Measurements from ENCODE around the gene SLC1A1. TPM values are rescaled to one million over a fixed set of nuclear protein-coding genes. Genes with fewer than 3 reads are reported as not detected.

Gene SLC1A1
- total RNA-seq, 6 donors from 2014 or later: 16.8 to 62.5 (median 40.6) TPM

DNA sequence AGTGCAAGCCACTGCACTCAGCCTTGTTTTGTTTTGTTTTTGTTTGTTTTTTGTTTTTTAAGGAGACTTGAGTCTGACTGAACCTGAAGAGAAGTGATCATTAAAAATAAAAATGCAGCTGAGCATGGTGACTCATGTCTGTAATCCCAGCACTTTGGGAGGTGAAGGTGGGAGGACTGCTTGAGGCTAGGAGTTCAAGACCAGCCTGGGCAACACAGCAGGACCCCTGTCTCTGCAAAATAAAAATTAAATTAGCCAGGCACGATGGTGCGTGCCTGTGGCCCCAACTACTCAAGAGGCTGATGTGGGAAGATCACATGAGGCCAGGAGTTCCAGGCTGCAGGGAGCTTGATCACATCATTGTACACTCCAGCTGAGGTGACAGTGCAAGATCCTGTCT is 6.2 kb downstream of the SLC1A1 start:
- 90 to 97% methylated on average over 2 of the region's 2 CpGs for WGBS, 2 donors
- no peaks in the 10 kb centered on the region for H3K36me3 ChIP-seq
- ATAC-seq (ENCODE audit: low FRiP score in 2 of 2) (no peak), DNase-seq (no peak)
- no peaks in the 10 kb centered on the region for H3K9me3 ChIP-seq
- TF ChIP-seq EP300 (IDR thresholded peaks at IDR 0.05) (no peak), POLR2A (IDR thresholded peaks at IDR 0.05) (no peak), POLR2AphosphoS5 (IDR thresholded peaks at IDR 0.05) (no peak)
- TF ChIP-seq, protein P1, sequence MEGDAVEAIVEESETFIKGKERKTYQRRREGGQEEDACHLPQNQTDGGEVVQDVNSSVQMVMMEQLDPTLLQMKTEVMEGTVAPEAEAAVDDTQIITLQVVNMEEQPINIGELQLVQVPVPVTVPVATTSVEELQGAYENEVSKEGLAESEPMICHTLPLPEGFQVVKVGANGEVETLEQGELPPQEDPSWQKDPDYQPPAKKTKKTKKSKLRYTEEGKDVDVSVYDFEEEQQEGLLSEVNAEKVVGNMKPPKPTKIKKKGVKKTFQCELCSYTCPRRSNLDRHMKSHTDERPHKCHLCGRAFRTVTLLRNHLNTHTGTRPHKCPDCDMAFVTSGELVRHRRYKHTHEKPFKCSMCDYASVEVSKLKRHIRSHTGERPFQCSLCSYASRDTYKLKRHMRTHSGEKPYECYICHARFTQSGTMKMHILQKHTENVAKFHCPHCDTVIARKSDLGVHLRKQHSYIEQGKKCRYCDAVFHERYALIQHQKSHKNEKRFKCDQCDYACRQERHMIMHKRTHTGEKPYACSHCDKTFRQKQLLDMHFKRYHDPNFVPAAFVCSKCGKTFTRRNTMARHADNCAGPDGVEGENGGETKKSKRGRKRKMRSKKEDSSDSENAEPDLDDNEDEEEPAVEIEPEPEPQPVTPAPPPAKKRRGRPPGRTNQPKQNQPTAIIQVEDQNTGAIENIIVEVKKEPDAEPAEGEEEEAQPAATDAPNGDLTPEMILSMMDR (IDR thresholded peaks at IDR 0.05): no peak
- no peaks in the 10 kb centered on the region for H3K27me3 ChIP-seq
- no peak overlapping the region for H3K4me3 ChIP-seq
- H3K27ac ChIP-seq: no peak overlapping the region
- peaks cover 3 to 7% (median 6%) of the 10 kb centered on the region in 4 donors for H3K4me1 ChIP-seq

DNA sequence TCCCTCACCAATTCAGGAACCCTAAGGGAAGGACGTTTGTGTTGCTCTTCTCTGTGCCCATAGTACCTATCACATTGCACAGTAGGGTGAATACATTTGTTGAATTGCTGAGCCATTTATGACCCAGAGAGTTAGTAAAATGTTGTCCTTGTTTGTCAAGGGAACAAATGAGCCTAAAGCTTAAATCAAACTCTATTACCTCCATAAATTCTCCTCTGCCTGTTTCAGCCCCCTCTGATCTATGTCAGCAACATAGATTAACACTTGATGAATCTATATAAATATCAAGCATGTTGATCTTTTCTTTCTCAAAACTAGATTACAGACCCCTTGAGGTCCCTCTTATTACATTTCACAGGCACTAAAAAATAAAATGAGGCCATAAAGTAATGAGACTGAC is 7.1 kb downstream of the SLC1A1 start:
- no peak overlapping the region for H3K27ac ChIP-seq
- no peaks in the 10 kb centered on the region for H3K27me3 ChIP-seq
- no peaks in the 10 kb centered on the region for H3K9me3 ChIP-seq
- peaks cover 0 to 4% (median 0%) of the 10 kb centered on the region in 4 donors for H3K4me1 ChIP-seq
- TF ChIP-seq, protein P1 (IDR thresholded peaks at IDR 0.05): no peak
- TF ChIP-seq EP300 (IDR thresholded peaks at IDR 0.05) (no peak), POLR2A (IDR thresholded peaks at IDR 0.05) (no peak), POLR2AphosphoS5 (IDR thresholded peaks at IDR 0.05) (no peak)
- 0% methylated on average over 1 of the region's 1 CpG for WGBS, 2 donors
- no peak overlapping the region for H3K4me3 ChIP-seq
- DNase-seq (no peak), ATAC-seq (ENCODE audit: low FRiP score in 2 of 2) (no peak)
- no peaks in the 10 kb centered on the region for H3K36me3 ChIP-seq

DNA sequence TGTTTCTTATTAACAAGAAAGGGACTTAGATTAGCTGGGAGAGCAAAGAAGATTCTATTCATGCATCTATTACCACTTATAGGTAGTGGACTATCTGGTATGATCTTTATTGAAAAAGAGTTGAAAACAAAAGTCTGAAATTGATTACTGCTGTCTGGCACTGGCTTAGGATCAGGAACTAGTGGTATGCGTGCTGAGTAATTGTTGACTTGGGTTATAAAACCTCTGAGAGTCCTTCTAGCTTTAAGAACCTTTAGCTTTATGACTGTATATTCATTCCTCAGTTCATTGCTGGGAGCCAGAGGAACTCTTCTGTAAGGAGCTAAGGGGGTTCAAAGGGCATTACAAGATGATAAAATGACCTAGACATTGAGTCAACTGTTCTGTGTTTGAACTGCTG is 7.6 kb downstream of the SLC1A1 start:
- 50 to 70% methylated on average over 1 of the region's 1 CpG for WGBS, 2 donors
- H3K27me3 ChIP-seq: no peaks in the 10 kb centered on the region
- peaks cover 0 to 2% (median 0%) of the 10 kb centered on the region in 4 donors for H3K4me1 ChIP-seq
- DNase-seq (no peak), ATAC-seq (ENCODE audit: low FRiP score in 2 of 2) (peak in 1 of 2 donors; percentile 46)
- H3K27ac ChIP-seq: no peak overlapping the region
- H3K4me3 ChIP-seq: no peak overlapping the region
- no peak for TF ChIP-seq EP300 (IDR thresholded peaks at IDR 0.05)
- no peak for TF ChIP-seq POLR2A (IDR thresholded peaks at IDR 0.05)
- TF ChIP-seq, protein P1 (IDR thresholded peaks at IDR 0.05): no peak
- TF ChIP-seq POLR2AphosphoS5 (IDR thresholded peaks at IDR 0.05): no peak
- H3K36me3 ChIP-seq: no peaks in the 10 kb centered on the region
- no peaks in the 10 kb centered on the region for H3K9me3 ChIP-seq

DNA sequence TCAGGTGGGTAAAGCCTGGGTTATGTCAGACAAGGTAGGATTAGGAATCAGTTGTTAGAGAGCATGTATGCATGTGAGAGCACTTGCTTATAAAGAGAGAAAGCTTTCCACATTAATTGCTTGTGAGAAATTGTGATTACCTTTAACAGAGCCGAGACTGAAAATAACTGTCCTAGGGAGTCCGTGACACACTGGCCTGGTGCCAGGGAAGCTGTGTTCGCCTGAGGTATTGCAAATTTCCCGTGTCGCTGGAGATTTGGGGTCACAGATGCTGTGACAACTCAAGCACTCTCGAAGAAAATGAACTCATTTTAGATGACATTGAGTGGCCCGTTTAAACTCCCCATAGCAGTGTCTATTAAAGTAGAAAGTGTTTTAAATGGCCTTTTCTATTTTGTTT is 9.6 kb downstream of the SLC1A1 start:
- H3K27me3 ChIP-seq: no peaks in the 10 kb centered on the region
- 51 to 55% methylated on average over 7 of the region's 7 CpGs for WGBS, 2 donors
- no peak for TF ChIP-seq POLR2A (IDR thresholded peaks at IDR 0.05)
- TF ChIP-seq, protein P1 (IDR thresholded peaks at IDR 0.05): no peak
- H3K4me1 ChIP-seq: no peaks in the 10 kb centered on the region
- ATAC-seq (ENCODE audit: low FRiP score in 2 of 2) (no peak), DNase-seq (no peak)
- no peak overlapping the region for H3K27ac ChIP-seq
- H3K9me3 ChIP-seq: no peaks in the 10 kb centered on the region
- H3K4me3 ChIP-seq: no peak overlapping the region
- no peaks in the 10 kb centered on the region for H3K36me3 ChIP-seq

DNA sequence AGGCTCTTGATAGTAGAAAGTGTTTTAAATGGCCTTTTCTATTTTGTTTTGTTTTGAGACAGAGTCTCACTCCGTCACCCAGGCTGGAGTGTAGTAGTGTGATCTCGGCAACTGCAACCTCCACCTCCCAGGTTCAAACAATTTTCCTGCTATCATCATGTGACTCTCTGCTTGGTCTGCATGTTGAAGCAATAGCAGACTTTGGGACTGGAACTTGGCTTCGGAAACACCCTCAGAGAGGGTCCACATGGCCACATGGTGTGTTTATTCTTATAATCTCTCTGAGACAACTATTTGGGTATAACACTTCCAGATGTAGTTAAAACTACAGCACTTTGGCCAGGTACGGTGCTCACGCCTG is 10.9 kb downstream of the SLC1A1 start:
- no peak for ATAC-seq (ENCODE audit: low FRiP score in 2 of 2)
- H3K27ac ChIP-seq: no peak overlapping the region
- no peaks in the 10 kb centered on the region for H3K27me3 ChIP-seq
- H3K4me3 ChIP-seq: no peak overlapping the region
- H3K36me3 ChIP-seq: no peaks in the 10 kb centered on the region
- H3K4me1 ChIP-seq: no peaks in the 10 kb centered on the region
- WGBS, 2 donors: 93 to 95% methylated on average over 5 of the region's 5 CpGs
- H3K9me3 ChIP-seq: no peaks in the 10 kb centered on the region
- TF ChIP-seq, protein P1 (IDR thresholded peaks at IDR 0.05): no peak
- no peak for TF ChIP-seq POLR2AphosphoS5 (IDR thresholded peaks at IDR 0.05)
- no peak for DNase-seq

Measured in upper lobe of left lung (tissue), 6 donors.